OCI-LY1 (cell line): ENCODE results near the gene TPCN1.
A peak's percentile ranks its signal among the peaks of the same experiment; 100 is the strongest.

ENCODE experiments used
- H2AFZ ChIP-seq: fragments of 200-600 bp; sonication (generic), shearing (Covaris generic); 2 replicates; pipeline ENCODE4 v1.6.0; 2014; ENCODE audit warnings: antibody characterized with exemption, mild to moderate bottlenecking, low read length
- H3F3A ChIP-seq: fragments of 200-600 bp; sonication (generic), shearing (Covaris generic); 2 replicates; pipeline ENCODE4 v1.6.0; 2014; ENCODE audit warnings: mild to moderate bottlenecking, antibody characterized with exemption, low read length, moderate library complexity; ENCODE audit not compliant: insufficient read depth
- H3K27ac ChIP-seq: fragments of 200-600 bp; sonication (generic); 2 replicates; pipeline ENCODE4 v1.5.1; 2014; ENCODE audit warnings: low read length, mixed run types, mild to moderate bottlenecking, low read depth; ENCODE audit not compliant: poor library complexity, severe bottlenecking
- H3K27me3 ChIP-seq: fragments of 200-600 bp; sonication (generic); 2 replicates; pipeline ENCODE4 v1.6.0; 2014; ENCODE audit warnings: antibody characterized with exemption, mild to moderate bottlenecking, low read length, moderate library complexity; ENCODE audit not compliant: insufficient read depth
- H3K36me3 ChIP-seq: fragments of 200-600 bp; sonication (generic); 2 replicates; pipeline ENCODE4 v1.6.1; 2014; ENCODE audit warnings: mild to moderate bottlenecking, antibody characterized with exemption, low read length, moderate library complexity, mixed read lengths; ENCODE audit not compliant: insufficient read depth
- H3K4me1 ChIP-seq: fragments of 200-600 bp; sonication (generic); 2 replicates; pipeline ENCODE4 v1.5.1; 2014; ENCODE audit warnings: mild to moderate bottlenecking, low read length, moderate library complexity; ENCODE audit not compliant: insufficient read depth, severe bottlenecking
- H3K4me2 ChIP-seq: fragments of 200-600 bp; sonication (generic), shearing (Covaris generic); 2 replicates; pipeline ENCODE4 v1.6.1; 2014; ENCODE audit warnings: low read length
- H3K4me3 ChIP-seq: fragments of 200-600 bp; sonication (generic); 2 replicates; pipeline ENCODE4 v1.5.1; 2014; ENCODE audit warnings: low read length, low read depth, mild to moderate bottlenecking, mixed read lengths; ENCODE audit not compliant: poor library complexity, severe bottlenecking
- H3K79me2 ChIP-seq: fragments of 200-600 bp; shearing (Covaris generic); 2 replicates; pipeline ENCODE4 v1.6.1; 2016; ENCODE audit warnings: mixed run types, low read length, mixed read lengths; ENCODE audit not compliant: insufficient read depth
- H3K9ac ChIP-seq: fragments of 200-600 bp; sonication (generic), shearing (Covaris generic); 2 replicates; pipeline ENCODE4 v1.6.1; 2014; ENCODE audit warnings: mild to moderate bottlenecking, low read length, mixed read lengths
- H3K9me2 ChIP-seq: fragments of 200-600 bp; sonication (generic), shearing (Covaris generic); 2 replicates; pipeline ENCODE4 v1.6.1; 2014; ENCODE audit warnings: low read depth, mild to moderate bottlenecking, low read length, mixed read lengths
- H3K9me3 ChIP-seq: fragments of 200-600 bp; shearing (Covaris generic); 2 replicates; pipeline ENCODE4 v1.6.1; 2014; ENCODE audit warnings: low read length, mixed read lengths
- H4K20me1 ChIP-seq: fragments of 200-600 bp; sonication (generic), shearing (Covaris generic); 2 replicates; pipeline ENCODE4 v1.6.0; 2016; ENCODE audit warnings: mild to moderate bottlenecking, low read length; ENCODE audit not compliant: insufficient read depth
- EZH2 ChIP-seq: fragments of 200-600 bp; sonication (generic), shearing (Covaris generic); IDR thresholded peaks from 2 replicates; pipeline ENCODE4 v1.8.0; 2017; ENCODE audit warnings: borderline replicate concordance, mixed run types, mild to moderate bottlenecking, antibody characterized with exemption, low read length, moderate library complexity, mixed read lengths
- TF ChIP-seq, protein P1 (sequence below): fragments of 200-600 bp; sonication (generic), shearing (Covaris generic); IDR thresholded peaks from 2 replicates; pipeline ENCODE4 v1.5.1; 2017; ENCODE audit warnings: mild to moderate bottlenecking, antibody characterized with exemption, low read length, moderate library complexity, mixed read lengths

TPCN1 gene

DNA sequence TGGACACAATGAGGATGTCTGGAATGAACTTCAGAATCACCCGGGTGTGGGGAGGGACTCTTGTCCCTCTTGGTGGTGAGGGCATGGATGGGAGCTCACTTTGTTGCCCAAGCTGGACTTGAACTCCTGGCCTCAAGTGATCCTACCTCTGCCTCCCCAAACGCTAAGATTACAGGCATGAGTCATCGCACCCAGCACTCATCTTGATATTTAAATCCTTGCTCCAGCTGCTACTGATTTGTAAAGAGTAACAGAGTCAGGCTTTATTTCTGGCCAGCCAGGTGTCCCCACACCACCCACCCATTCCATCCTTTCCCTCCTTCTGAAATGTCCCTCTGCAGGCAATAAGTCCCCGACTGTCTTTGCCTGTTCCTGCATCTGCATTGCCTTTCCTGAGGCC, 40.9 kb upstream of the TPCN1 start:
- H3K9me3 ChIP-seq: peaks cover 10% of the 10 kb centered on the region
- H3K79me2 ChIP-seq: peaks cover 24% of the 10 kb centered on the region
- no peak overlapping the region for H3K4me3 ChIP-seq
- H3K36me3 ChIP-seq: peaks cover 70% of the 10 kb centered on the region
- H3K27ac ChIP-seq: no peak overlapping the region
- TF ChIP-seq, protein P1, sequence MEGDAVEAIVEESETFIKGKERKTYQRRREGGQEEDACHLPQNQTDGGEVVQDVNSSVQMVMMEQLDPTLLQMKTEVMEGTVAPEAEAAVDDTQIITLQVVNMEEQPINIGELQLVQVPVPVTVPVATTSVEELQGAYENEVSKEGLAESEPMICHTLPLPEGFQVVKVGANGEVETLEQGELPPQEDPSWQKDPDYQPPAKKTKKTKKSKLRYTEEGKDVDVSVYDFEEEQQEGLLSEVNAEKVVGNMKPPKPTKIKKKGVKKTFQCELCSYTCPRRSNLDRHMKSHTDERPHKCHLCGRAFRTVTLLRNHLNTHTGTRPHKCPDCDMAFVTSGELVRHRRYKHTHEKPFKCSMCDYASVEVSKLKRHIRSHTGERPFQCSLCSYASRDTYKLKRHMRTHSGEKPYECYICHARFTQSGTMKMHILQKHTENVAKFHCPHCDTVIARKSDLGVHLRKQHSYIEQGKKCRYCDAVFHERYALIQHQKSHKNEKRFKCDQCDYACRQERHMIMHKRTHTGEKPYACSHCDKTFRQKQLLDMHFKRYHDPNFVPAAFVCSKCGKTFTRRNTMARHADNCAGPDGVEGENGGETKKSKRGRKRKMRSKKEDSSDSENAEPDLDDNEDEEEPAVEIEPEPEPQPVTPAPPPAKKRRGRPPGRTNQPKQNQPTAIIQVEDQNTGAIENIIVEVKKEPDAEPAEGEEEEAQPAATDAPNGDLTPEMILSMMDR: no peak
- TF ChIP-seq EZH2: no peak
- no peak overlapping the region for H2AFZ ChIP-seq
- H3K9ac ChIP-seq: no peak overlapping the region
- H3F3A ChIP-seq: no peaks in the 10 kb centered on the region
- no peaks in the 10 kb centered on the region for H3K27me3 ChIP-seq
- H4K20me1 ChIP-seq: no peaks in the 10 kb centered on the region
- H3K4me2 ChIP-seq: no peak overlapping the region
- H3K4me1 ChIP-seq: peaks cover 28% of the 10 kb centered on the region
- H3K9me2 ChIP-seq: no peaks in the 10 kb centered on the region

DNA sequence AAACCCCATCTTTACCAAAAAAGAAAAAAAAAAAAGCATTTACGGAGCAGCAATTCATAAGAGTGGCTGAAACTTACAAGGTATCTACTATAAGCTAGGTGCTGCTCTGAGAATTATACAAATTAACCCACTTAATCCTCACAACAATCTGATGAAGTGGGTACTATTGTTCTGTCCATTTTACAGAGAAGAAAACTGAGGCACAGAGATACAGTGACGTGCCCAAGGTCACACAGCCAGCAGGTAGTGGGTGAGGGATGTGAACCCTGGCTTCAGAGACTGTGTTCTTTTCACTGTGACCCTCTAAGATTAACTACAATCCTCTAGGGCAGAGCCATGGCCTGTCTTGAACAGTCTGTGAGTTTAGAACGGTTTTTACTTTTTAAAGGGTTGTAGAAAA, 39.3 kb upstream of the TPCN1 start:
- Histone ChIP-seq H3K9ac (peak overlapping the region; percentile 27), H3K4me1 (peaks cover 33% of the 10 kb centered on the region), H3K9me2 (no peaks in the 10 kb centered on the region), H3K4me3 (no peak overlapping the region), H3K27me3 (no peaks in the 10 kb centered on the region), H3K27ac (peak overlapping the region; percentile 54), H4K20me1 (no peaks in the 10 kb centered on the region), H3K36me3 (peaks cover 61% of the 10 kb centered on the region), H3K9me3 (peaks cover 7% of the 10 kb centered on the region), H3K79me2 (peaks cover 36% of the 10 kb centered on the region), H3F3A (no peaks in the 10 kb centered on the region), H3K4me2 (peak overlapping the region; percentile 3; the same call in 1 of the 2 replicates), H2AFZ (no peak overlapping the region)
- no peak for TF ChIP-seq EZH2
- TF ChIP-seq, protein P1: no peak

DNA sequence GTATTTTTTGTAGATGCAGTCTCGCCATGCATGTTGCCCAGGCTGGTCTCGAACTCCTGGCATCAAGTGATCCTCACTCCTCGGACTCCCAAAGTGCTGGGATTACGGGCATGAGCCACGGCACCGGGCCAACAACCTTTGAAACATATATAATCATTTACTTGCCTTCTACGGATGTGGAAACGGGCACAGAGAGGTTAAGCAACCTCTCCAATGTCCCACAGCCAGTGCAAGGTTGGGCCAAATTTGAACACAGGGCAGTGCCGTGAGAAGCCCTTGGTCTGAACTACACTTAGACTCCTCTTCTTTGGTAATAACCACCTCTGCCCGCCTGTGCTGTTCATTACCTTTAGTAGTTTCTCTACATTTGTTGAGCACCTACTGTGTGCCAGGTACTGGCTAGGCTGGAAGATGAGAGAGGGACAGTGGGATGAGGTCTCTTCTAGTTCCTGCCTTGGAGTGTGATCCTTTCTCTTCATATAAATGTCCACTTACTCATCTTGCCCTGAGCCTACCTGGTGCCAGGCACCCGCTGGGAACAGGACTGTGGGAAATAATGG, 38.2 kb upstream of the TPCN1 start:
- H2AFZ ChIP-seq: no peak overlapping the region
- H3K9me3 ChIP-seq: no peaks in the 10 kb centered on the region
- H3K9me2 ChIP-seq: no peaks in the 10 kb centered on the region
- peaks cover 44% of the 10 kb centered on the region for H3K4me1 ChIP-seq
- peak overlapping the region; percentile 74 for H3K4me2 ChIP-seq
- peaks cover 61% of the 10 kb centered on the region for H3K36me3 ChIP-seq
- H4K20me1 ChIP-seq: no peaks in the 10 kb centered on the region
- H3K27me3 ChIP-seq: no peaks in the 10 kb centered on the region
- H3K79me2 ChIP-seq: peaks cover 44% of the 10 kb centered on the region
- TF ChIP-seq EZH2: no peak
- TF ChIP-seq, protein P1: no peak
- peak overlapping the region; percentile 76 for H3K27ac ChIP-seq
- H3K9ac ChIP-seq: peak overlapping the region; percentile 82; the same call in 1 of the 2 replicates
- no peaks in the 10 kb centered on the region for H3F3A ChIP-seq
- peak overlapping the region; percentile 88 for H3K4me3 ChIP-seq
